Endothelial cell of umbilical vein (primary cell): ENCODE results near the gene PTPN5.

Experiments
- CTCF ChIP-seq, 2 donors: IDR thresholded peaks; 1 replicate in 1 of 2; 2 replicates in 1 of 2; pipeline ENCODE4 v1.5.1; 2011; ENCODE audit warnings: low read length in 2 of 2, mild to moderate bottlenecking in 2 of 2, moderate library complexity in 2 of 2, control low read depth in 1 of 2, inconsistent platforms in 1 of 2, low read depth in 1 of 2; ENCODE audit not compliant: insufficient read depth in 1 of 2; ENCODE audit errors: extremely low read depth in 1 of 2
- EZH2 ChIP-seq: IDR thresholded peaks from 2 replicates; pipeline ENCODE4 v1.6.1; 2012; ENCODE audit warnings: borderline replicate concordance, low read depth, mild to moderate bottlenecking, moderate library complexity, low read length, inconsistent platforms; ENCODE audit not compliant: severe bottlenecking
- GATA2 ChIP-seq: IDR thresholded peaks from 2 replicates; pipeline ENCODE4 v1.7.0; 2011; ENCODE audit warnings: low read depth, mild to moderate bottlenecking, moderate library complexity, mixed read lengths, low read length; ENCODE audit not compliant: insufficient read length, insufficient read depth
- MAX ChIP-seq: IDR thresholded peaks from 2 replicates; pipeline ENCODE4 v1.6.1; 2011; ENCODE audit not compliant: insufficient read depth, insufficient read length
- MYC ChIP-seq: IDR thresholded peaks from one replicate; pipeline ENCODE4 v1.6.1; 2011; ENCODE audit warnings: mild to moderate bottlenecking, low read depth, low read length
- POLR2A ChIP-seq: IDR thresholded peaks from 2 replicates; pipeline ENCODE4 v1.6.1; 2012; ENCODE audit warnings: low read depth, mild to moderate bottlenecking, control low read depth, low read length
- POLR2AphosphoS5 ChIP-seq: IDR thresholded peaks from 2 replicates; pipeline ENCODE4 v1.6.1; 2012; ENCODE audit warnings: low read depth, mild to moderate bottlenecking, control low read depth, low read length, moderate library complexity; ENCODE audit not compliant: insufficient read depth

GRCh38 chr11:18773681-18774080 is 17.9 kb downstream of the PTPN5 start:
- TF ChIP-seq EZH2 (no peak), POLR2AphosphoS5 (no peak), POLR2A (no peak), CTCF (IDR thresholded peaks at IDR 0.05; ENCODE audit: extremely low read depth in 1 of 2, insufficient read depth in 1 of 2, low read depth in 1 of 2, low read length in 2 of 2) (no peak), GATA2 (no peak), MAX (no peak), MYC (no peak)
